Activated naive CD4-positive, alpha-beta T cell treated with anti-CD3 and anti-CD28 coated beads, Interleukin-2, amount 50 U/mL, for 24 hours (primary cell): ENCODE data around the gene C1QTNF9B.
"Not testable (repeated sequence)": the region's sequence is repeated elsewhere in the genome, so short reads cannot be mapped to it uniquely, and the experiment has no call there.

ENCODE experiments used
- H3K27ac Mint-ChIP-seq: one replicate; pipeline ENCODE4 v1.8.0; 2021; ENCODE audit warnings: mild to moderate bottlenecking, mixed read lengths
- H3K27me3 Mint-ChIP-seq: one replicate; pipeline ENCODE4 v1.8.0; 2021; ENCODE audit warnings: mixed read lengths
- H3K36me3 Mint-ChIP-seq: one replicate; pipeline ENCODE4 v1.8.0; 2021; ENCODE audit warnings: mixed read lengths
- H3K4me1 Mint-ChIP-seq: one replicate; pipeline ENCODE4 v1.8.0; 2021; ENCODE audit warnings: mixed read lengths
- H3K4me3 Mint-ChIP-seq: one replicate; pipeline ENCODE4 v1.8.0; 2021; ENCODE audit warnings: mild to moderate bottlenecking, mixed read lengths
- H3K9me3 Mint-ChIP-seq: one replicate; pipeline ENCODE4 v1.8.0; 2021; ENCODE audit warnings: mixed read lengths

C1QTNF9B gene

DNA sequence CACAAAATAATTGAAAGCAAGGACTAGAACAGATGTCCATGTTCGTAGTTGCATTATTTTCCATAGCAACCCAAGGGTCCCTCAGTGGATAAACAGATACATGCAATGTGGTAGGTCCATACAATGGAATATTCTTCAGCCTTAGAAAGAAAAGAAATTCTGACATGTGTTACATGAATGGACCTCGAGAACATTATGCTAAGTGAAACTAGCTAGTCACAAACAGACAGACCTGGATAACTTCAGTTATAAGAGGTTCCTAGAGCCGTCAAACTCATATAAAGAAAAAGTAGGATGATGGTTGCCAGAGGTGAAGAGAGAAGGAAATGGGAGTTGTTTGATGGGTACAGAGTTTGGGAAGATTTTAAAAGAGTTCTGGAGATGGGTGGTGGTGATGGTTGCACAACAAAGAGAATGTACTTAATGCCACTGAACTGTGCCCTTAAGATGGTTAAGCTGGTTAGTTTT, at the start of gene C1QTNF9B:
C1QTNF9B (minus strand) TSS at position 51 of the 468 bp plus-strand sequence.
- not testable (repeated sequence) for H3K4me3 Mint-ChIP-seq, H3K27ac Mint-ChIP-seq, H3K36me3 Mint-ChIP-seq, H3K4me1 Mint-ChIP-seq, H3K27me3 Mint-ChIP-seq, H3K9me3 Mint-ChIP-seq

DNA sequence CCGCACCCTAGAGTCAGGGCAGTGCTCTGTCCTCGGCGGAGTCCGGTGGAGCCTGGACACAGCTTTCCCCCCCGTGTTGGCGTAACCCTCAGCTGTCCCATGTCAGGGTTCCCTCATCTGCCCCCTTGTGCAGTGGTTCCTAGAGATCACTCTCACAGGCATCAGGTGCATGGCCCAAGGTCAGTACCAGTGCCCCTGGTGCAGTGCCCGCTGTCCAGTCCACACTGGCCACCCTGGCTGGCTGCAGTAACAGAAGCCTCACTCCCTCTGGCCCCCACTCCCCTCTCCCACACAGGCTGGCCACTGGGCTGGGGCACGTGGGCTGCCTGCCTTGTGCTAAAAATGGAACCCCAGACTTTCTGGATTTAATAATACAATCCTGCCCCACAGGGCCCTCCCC, 49.6 kb upstream of the C1QTNF9B start:
- H3K36me3 Mint-ChIP-seq: no peaks in the 10 kb centered on the region
- H3K27ac Mint-ChIP-seq: no peak overlapping the region
- no peaks in the 10 kb centered on the region for H3K4me1 Mint-ChIP-seq
- H3K27me3 Mint-ChIP-seq: peaks cover 5% of the 10 kb centered on the region
- no peak overlapping the region for H3K4me3 Mint-ChIP-seq
- no peaks in the 10 kb centered on the region for H3K9me3 Mint-ChIP-seq

DNA sequence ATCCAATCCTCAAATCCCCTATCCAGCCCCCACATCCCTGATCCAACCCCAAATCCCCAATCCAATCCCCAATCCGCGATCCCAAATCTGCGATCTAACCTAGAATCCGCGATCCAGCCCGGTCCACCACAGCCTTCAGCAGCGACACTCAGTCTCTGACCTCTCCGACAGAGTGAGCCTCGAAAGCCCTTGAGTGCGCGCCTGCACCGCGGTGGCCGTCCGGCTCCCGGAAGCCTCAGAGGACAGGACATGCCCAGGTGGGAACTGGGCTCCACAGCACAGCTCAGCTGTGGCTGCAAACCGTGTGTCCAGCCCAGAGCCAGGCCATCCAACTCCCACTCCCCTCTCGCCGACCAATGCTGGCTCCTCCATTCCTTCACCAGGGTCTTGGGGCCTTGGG, 48.8 kb upstream of the C1QTNF9B start:
- Mint-ChIP-seq H3K27ac (no peak overlapping the region), H3K36me3 (no peaks in the 10 kb centered on the region), H3K27me3 (peaks cover 7% of the 10 kb centered on the region), H3K4me1 (no peaks in the 10 kb centered on the region), H3K9me3 (no peaks in the 10 kb centered on the region), H3K4me3 (no peak overlapping the region)

DNA sequence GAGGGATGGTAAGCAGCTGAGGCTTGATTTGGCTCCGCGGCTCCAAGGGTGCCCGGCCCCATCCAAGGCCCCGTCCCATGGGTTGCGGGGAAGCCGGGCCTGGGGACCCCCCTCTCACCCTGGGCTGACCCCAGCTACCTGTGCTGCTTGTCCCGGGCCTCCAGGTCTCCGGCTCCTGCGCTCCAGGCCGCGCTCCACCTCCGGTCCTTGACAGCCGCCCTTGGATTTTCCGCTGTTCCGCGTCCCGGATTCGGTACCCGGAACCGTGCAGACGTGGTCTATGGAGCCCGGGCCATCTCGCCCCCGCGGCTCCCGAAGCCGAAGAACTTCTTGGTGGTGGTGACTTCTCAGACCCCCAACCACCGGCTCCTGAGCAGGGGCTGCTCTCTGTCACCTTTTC, 48.3 kb upstream of the C1QTNF9B start:
- H3K27me3 Mint-ChIP-seq: peaks cover 7% of the 10 kb centered on the region
- H3K4me3 Mint-ChIP-seq: no peak overlapping the region
- no peak overlapping the region for H3K27ac Mint-ChIP-seq
- H3K36me3 Mint-ChIP-seq: no peaks in the 10 kb centered on the region
- H3K9me3 Mint-ChIP-seq: no peaks in the 10 kb centered on the region
- no peaks in the 10 kb centered on the region for H3K4me1 Mint-ChIP-seq

DNA sequence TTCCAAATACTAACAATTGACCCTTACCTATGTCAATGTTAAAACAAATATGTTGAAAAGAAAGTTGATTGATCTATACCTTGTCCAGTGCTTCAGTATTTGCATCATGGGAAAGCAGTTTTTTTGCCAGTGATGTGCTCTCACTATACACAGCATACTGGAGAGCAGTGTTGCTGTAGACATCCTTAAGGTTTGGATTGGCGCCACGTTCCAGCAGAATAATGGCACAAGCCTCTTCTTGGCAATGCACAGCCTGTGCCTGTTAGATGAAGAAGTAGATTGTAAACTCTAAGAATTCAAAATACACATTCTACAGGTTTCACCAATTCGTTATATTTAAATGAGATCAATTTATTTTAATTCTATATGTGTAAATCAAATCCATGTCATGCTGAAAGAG, 43.9 kb upstream of the C1QTNF9B start:
- no peaks in the 10 kb centered on the region for H3K36me3 Mint-ChIP-seq
- H3K4me3 Mint-ChIP-seq: no peak overlapping the region
- no peaks in the 10 kb centered on the region for H3K4me1 Mint-ChIP-seq
- peaks cover 12% of the 10 kb centered on the region for H3K9me3 Mint-ChIP-seq
- H3K27me3 Mint-ChIP-seq: peaks cover 18% of the 10 kb centered on the region
- no peak overlapping the region for H3K27ac Mint-ChIP-seq

DNA sequence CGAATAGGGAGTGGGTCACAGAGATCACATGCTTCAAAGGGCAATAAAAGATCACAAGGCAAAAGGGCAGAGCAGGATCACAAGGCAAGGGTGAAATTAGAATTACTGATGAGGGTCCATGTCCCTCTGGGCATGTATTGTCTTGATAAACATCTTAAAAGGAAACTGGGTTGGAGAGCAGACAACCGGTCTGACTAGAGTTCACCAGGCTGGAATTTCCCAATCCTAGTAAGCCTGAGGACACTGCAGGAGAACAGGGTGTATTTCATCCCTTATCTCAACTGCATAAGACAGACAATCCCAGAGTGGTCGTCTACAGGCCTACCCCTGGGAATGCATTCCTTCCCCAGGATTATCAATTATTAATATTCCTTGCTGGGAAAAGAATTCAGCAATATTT, 42.4 kb upstream of the C1QTNF9B start:
- not testable (repeated sequence) for H3K4me3 Mint-ChIP-seq, H3K36me3 Mint-ChIP-seq, H3K27ac Mint-ChIP-seq, H3K4me1 Mint-ChIP-seq
- Mint-ChIP-seq H3K9me3 (peaks cover 12% of the 10 kb centered on the region), H3K27me3 (peaks cover 24% of the 10 kb centered on the region)

DNA sequence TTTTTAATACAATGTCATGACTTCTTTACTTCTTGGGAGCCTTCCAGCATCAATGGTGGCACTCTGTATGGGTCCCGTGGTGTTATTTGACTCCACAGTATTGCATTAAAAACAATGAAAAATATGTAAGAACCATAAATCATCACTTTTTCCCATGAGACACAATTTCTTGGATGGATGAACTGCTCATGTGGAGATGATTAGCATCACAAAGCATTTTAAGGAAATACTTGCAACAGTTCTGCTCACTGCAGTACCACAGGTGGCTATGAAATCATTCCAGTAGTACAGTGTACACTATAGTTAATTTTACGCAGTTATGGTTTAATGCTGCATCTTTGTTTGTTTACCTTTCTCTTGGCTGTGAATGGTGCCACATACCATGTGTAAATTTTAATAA, 37.2 kb upstream of the C1QTNF9B start:
- Mint-ChIP-seq H3K27me3 (peaks cover 31% of the 10 kb centered on the region), H3K4me3 (no peak overlapping the region), H3K9me3 (peaks cover 12% of the 10 kb centered on the region), H3K4me1 (no peaks in the 10 kb centered on the region), H3K27ac (no peak overlapping the region), H3K36me3 (no peaks in the 10 kb centered on the region)

DNA sequence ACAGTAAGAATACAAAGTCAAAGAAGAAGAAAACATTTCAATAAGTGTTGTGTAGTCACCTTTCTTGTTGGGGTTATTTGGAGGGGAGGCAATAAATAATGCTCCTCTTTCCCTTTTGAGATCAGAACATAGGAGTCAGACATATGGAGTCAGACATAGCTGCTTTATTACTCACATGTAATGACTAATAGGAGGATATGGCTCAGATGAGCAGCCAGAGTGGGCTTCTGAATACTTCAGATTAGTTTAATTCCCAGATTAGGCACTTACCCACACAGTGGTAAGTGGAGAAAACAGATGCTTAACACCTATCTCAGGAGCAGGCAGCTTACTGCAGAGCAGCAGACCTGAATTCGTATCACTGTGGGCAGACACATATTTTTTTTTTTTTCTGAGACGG, 31.7 kb upstream of the C1QTNF9B start:
- Mint-ChIP-seq H3K4me1 (no peaks in the 10 kb centered on the region), H3K27ac (no peak overlapping the region), H3K36me3 (no peaks in the 10 kb centered on the region), H3K27me3 (peaks cover 14% of the 10 kb centered on the region), H3K4me3 (no peak overlapping the region), H3K9me3 (no peaks in the 10 kb centered on the region)

DNA sequence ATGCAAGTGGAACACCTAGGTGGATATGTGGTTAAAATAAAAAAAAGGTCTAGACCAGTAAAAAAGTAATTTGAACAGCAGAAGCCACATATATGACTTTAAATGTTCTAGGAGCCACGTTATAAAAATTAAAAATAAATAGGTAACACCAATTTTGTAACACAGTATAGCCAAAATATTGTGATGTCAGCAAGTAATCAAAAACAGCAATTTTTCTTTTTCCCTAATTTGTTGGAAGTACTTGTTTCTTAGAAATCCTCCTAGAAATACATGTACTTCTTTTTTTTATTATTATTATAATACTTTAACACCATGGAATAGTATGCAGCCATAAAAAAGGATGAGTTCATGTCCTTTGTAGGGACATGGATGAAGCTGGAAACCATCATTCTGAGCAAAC, 25.7 kb upstream of the C1QTNF9B start:
- Mint-ChIP-seq H3K4me1 (no peaks in the 10 kb centered on the region), H3K27ac (no peak overlapping the region), H3K9me3 (no peaks in the 10 kb centered on the region), H3K27me3 (peaks cover 12% of the 10 kb centered on the region), H3K36me3 (peaks cover 1% of the 10 kb centered on the region), H3K4me3 (no peak overlapping the region)

DNA sequence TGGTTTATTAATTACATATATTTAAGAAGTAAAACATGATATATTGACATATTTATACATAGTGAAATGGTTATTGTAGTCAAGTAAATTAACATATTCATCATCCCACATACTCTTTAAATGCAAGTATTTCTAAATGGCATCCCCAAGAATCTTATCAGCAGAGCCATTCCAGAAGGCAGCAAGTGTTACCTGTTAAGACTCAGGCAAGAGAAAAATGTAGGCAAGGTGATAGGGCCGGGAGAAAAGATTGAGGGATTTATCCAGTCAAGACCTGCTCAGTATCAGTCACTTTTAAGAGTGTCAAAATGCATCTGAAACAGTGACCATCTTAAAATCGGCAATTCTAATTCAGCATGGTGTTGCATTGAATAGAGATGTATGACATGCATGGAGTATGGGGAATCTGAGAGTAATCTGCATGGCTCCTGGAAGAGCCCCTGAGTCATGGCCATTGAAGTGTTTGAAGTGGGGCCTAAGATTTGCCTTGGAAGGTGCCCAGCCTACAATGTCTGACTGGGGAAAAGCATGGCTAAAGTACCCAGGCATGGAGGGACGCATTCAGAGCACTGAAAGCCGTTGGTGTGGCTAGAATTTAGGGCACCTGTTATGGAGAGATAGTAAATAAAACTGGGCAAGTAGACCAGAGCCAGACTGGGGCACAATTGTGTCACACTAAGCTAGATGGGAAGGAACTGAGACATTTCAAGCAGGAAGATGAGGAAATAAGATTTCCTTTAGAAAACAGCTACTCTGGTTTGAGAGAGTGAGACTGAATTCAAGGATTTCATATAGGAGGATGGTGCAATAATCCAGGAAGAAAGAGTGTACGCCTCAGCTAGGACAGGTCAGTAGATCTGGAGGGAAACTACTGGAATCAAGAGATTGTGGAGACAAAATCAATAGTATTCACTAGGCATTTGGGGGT, 25.0 kb upstream of the C1QTNF9B start:
- Mint-ChIP-seq H3K27ac (no peak overlapping the region), H3K27me3 (peaks cover 19% of the 10 kb centered on the region), H3K4me3 (no peak overlapping the region), H3K9me3 (no peaks in the 10 kb centered on the region), H3K36me3 (peaks cover 1% of the 10 kb centered on the region), H3K4me1 (no peaks in the 10 kb centered on the region)

DNA sequence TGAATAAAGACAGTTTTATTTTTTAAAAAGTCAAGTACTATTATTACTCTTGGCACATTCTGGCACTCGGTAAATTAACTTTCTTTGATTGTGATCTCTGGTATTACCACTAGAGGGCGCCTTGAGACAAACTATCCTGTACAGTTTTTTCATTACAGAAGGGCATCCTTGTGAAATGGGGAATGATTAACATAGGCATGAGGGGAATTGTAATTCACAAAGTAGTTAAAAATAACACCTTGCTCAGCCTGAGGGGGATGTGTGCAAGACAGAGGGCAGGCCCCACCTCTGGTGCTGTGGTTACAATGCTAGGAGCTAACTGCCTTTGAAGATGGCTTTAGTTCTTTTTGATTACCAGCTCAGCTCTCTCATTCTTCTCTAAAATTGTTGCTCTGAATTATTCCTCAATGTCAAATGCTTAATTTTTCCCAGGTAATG, 24.2 kb upstream of the C1QTNF9B start:
- no peaks in the 10 kb centered on the region for H3K9me3 Mint-ChIP-seq
- peaks cover 24% of the 10 kb centered on the region for H3K27me3 Mint-ChIP-seq
- H3K36me3 Mint-ChIP-seq: peaks cover 1% of the 10 kb centered on the region
- no peaks in the 10 kb centered on the region for H3K4me1 Mint-ChIP-seq
- H3K27ac Mint-ChIP-seq: no peak overlapping the region
- no peak overlapping the region for H3K4me3 Mint-ChIP-seq

DNA sequence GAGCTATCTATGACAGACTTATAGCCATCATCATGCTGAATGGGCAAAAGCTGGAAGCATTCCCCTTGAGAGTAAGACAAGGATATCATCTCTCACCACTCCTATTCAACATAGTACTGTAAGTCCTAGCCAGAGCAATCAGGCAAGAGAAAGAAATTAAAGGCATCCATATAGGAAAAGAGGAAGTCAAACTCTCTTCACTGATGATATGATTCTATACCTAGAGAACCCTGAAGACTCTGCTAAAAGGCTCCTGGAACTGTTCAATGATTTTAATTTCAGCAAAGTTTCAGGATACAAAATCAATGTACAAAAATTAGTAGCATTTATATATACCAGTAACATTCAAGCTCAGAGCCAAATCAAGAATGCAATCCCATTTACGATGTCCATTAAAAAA, 21.7 kb upstream of the C1QTNF9B start:
- peaks cover 1% of the 10 kb centered on the region for H3K36me3 Mint-ChIP-seq
- H3K9me3 Mint-ChIP-seq: no peaks in the 10 kb centered on the region
- H3K4me3 Mint-ChIP-seq: no peak overlapping the region
- peaks cover 34% of the 10 kb centered on the region for H3K27me3 Mint-ChIP-seq
- H3K27ac Mint-ChIP-seq: no peak overlapping the region
- no peaks in the 10 kb centered on the region for H3K4me1 Mint-ChIP-seq

DNA sequence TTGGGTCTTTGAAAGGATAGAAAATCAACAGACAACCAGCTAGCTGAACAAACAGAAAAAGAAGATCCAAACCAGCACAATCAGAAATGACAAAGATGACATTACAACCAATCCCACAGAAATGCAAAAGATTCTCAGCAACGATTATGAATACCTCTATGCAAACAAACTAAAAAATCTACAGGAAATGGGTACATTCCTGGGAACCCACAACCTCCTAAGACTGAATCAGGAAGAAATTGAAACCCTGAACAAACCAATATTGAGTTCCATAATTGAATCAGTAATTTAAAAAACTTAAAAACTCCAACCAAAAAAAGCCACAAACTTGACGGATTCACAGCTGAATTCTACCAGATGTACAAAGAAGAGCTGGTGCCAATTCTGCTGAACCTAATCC, 20.9 kb upstream of the C1QTNF9B start:
- peaks cover 34% of the 10 kb centered on the region for H3K27me3 Mint-ChIP-seq

DNA sequence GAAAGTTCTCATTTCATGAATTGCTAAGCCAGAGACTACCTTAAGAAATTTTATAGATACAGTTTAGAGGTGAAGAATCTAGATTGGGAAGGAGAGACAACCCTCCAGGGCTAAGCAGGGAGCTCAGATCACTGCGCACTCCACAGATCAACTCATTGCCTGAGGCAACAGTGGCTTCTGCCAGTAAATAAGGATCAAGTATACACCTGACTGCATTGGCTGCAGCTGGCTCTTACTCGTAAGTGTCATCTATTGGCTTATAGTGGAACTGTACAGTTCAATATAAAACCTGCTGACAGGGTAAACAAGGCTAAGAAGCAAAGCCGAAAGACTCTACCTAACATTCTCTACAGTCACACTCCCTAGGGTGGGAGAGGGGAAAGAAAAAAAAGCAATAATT, 18.0 kb upstream of the C1QTNF9B start:
- H3K36me3 Mint-ChIP-seq: no peaks in the 10 kb centered on the region
- no peak overlapping the region for H3K27ac Mint-ChIP-seq
- no peaks in the 10 kb centered on the region for H3K4me1 Mint-ChIP-seq
- H3K4me3 Mint-ChIP-seq: no peak overlapping the region
- no peaks in the 10 kb centered on the region for H3K9me3 Mint-ChIP-seq
- peaks cover 36% of the 10 kb centered on the region for H3K27me3 Mint-ChIP-seq

More for the DNA sequence above, 20.9 kb upstream of the C1QTNF9B start:
- Mint-ChIP-seq H3K9me3 (no peaks in the 10 kb centered on the region), H3K4me3 (no peak overlapping the region), H3K27ac (no peak overlapping the region), H3K4me1 (no peaks in the 10 kb centered on the region), H3K36me3 (peaks cover 1% of the 10 kb centered on the region)

DNA sequence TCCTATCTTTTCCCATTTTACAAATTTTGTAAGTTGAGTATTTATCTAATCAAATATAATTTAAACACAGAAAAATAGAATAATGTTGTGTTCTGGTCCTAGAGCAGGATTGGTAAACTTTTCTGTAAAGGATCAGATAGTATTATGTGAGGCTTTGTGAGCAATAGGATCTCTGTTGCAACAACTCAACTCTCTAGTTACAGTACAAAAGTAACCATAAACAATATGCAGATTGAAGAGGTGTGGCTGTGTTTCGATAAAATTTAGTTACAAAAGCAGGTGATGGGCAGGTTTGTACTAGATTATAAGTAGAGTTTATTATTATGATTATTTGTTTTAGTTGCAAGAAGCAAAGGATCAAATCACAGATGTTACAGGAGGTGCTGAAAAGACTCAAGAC, 15.2 kb upstream of the C1QTNF9B start:
- H3K27ac Mint-ChIP-seq: no peak overlapping the region
- H3K36me3 Mint-ChIP-seq: no peaks in the 10 kb centered on the region
- H3K27me3 Mint-ChIP-seq: peaks cover 27% of the 10 kb centered on the region
- no peak overlapping the region for H3K4me3 Mint-ChIP-seq
- no peaks in the 10 kb centered on the region for H3K9me3 Mint-ChIP-seq
- H3K4me1 Mint-ChIP-seq: no peaks in the 10 kb centered on the region

DNA sequence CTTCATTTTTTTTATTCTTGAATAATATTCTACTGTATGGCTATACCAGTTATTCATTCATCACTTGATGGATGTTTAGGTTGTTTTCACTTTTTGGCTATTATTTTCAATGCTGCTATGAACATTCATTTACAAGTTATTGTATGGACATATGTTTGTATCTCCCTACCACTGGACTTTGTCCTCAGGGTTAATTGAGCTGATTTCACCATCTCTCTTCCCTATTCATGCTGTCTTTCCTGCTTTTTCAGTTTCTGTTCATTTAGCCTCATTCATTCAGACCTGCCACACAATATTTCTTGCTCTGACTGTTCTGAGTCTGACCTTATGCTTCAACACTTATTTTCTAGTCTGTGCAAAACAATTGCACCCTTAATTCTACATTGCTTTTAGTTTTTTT, 12.3 kb upstream of the C1QTNF9B start:
- Mint-ChIP-seq H3K9me3 (no peaks in the 10 kb centered on the region), H3K36me3 (no peaks in the 10 kb centered on the region), H3K4me3 (no peak overlapping the region), H3K4me1 (peaks cover 2% of the 10 kb centered on the region), H3K27me3 (peaks cover 13% of the 10 kb centered on the region), H3K27ac (no peak overlapping the region)

DNA sequence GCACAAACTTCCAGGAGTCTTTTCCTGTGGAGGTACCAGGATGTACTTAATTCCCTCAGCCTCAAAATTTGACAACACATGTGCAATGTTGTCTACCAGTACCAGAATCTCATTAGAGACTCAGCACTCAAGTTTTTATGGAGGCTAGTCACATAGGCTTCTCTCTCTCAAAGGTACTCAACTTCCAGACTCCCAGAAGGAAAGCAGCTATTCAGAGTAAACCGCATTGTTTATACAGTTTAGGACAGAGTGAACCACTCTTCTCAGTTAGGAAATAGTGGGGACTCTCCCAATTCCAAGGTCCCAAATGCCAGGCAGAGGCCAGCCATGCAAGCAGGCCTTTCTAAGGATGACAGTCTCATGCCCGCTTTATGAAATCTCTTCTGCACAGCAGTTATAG, 8.5 kb upstream of the C1QTNF9B start:
- H3K27ac Mint-ChIP-seq: no peak overlapping the region
- no peaks in the 10 kb centered on the region for H3K9me3 Mint-ChIP-seq
- H3K4me1 Mint-ChIP-seq: peaks cover 8% of the 10 kb centered on the region
- H3K36me3 Mint-ChIP-seq: no peaks in the 10 kb centered on the region
- no peak overlapping the region for H3K4me3 Mint-ChIP-seq
- H3K27me3 Mint-ChIP-seq: peaks cover 29% of the 10 kb centered on the region
